K562 (cell line): ENCODE data around the gene SUMO3. TPM values are rescaled to one million over a fixed set of nuclear protein-coding genes. Genes with fewer than 3 reads are reported as not detected.
A peak's percentile ranks its signal among the peaks of the same experiment; 100 is the strongest.

Experiments
- CAMTA2 ChIP-seq: fragments of 250-450 bp; sonication (Bioruptor Pico); conservative IDR thresholded peaks from 2 replicates; pipeline ENCODE4 v1.5.1; 2022
- CC2D1A ChIP-seq: fragments of 450-650 bp; IDR thresholded peaks from 2 replicates; pipeline ENCODE4 v1.6.1; 2017; ENCODE audit warnings: mild to moderate bottlenecking
- FOXK1 ChIP-seq: sonication (generic); formaldehyde crosslinking; IDR thresholded peaks from 2 replicates; pipeline ENCODE4 v1.8.0; 2022; ENCODE audit warnings: missing genetic modification reagents, mild to moderate bottlenecking, borderline replicate concordance
- GATAD2B ChIP-seq: fragments of 450-650 bp; IDR thresholded peaks from 2 replicates; pipeline ENCODE4 v1.6.1; 2017; ENCODE audit warnings: mild to moderate bottlenecking, borderline replicate concordance
- SREBF1 ChIP-seq: fragments of 150-350 bp; IDR thresholded peaks from 2 replicates; pipeline ENCODE4 v1.6.1; 2014; ENCODE audit warnings: antibody characterized with exemption, low read depth, low read length, borderline replicate concordance
- TAL1 ChIP-seq: fragments of 450-650 bp; IDR thresholded peaks from 2 replicates; pipeline ENCODE4 v1.6.1; 2016; ENCODE audit warnings: mild to moderate bottlenecking
- TCF7L2 ChIP-seq: fragments of 150-350 bp; IDR thresholded peaks from 2 replicates; pipeline ENCODE4 v1.6.1; 2016; ENCODE audit warnings: low read depth, mild to moderate bottlenecking, low read length, moderate library complexity
- YY1 ChIP-seq, 3 experiments: IDR thresholded peaks; 2 replicates each; pipeline ENCODE4 v1.6.1; 2011; ENCODE audit warnings: low read length in 2 of 3, mild to moderate bottlenecking in 2 of 3, moderate library complexity in 2 of 3, borderline replicate concordance in 1 of 3, control low read depth in 1 of 3, low read depth in 1 of 3; ENCODE audit not compliant: insufficient read depth in 3 of 3, insufficient replicate concordance in 2 of 3, control insufficient read depth in 1 of 3, insufficient read length in 1 of 3; ENCODE audit errors: extremely low read depth in 1 of 3
- polyA plus RNA-seq, 8 experiments: library from polyadenylated mRNA; depleted of rRNA in 4 of 8; stranded (reverse) in 5 of 8; unstranded in 3 of 8; fragments of >200 nt; fragmentation: Nextera tagmentation in 2 of 8; fragmentation: Illumina TruSeq in 1 of 8; extraction: Ambion mirVana in 2 of 8; extraction: Trizol in 1 of 8; gene quantifications; 2 replicates each; pipeline versions ENCODE4 v1.2.1 to v1.2.3, GENCODE V29; 2011 to 2014; ENCODE audit warnings: inconsistent platforms in 1 of 8, missing spikeins in 1 of 8
- total RNA-seq, 7 experiments: library from RNA; depleted of rRNA in 6 of 7; stranded (reverse); fragments of >200 nt in 6 of 7; fragmentation: Illumina TruSeq in 2 of 7; extraction: Trizol in 2 of 7; gene quantifications; 2 replicates each; pipeline versions ENCODE4 v1.2.1 to v1.2.3, GENCODE V29; 2011 to 2021; ENCODE audit warnings: low replicate concordance in 1 of 7
- TF ChIP-seq, protein P1 (sequence below), 2 experiments: fragments of 150-350 bp in 1 of 2; IDR thresholded peaks; 2 replicates each; pipeline ENCODE4 v1.6.1; 2012 to 2016; ENCODE audit warnings: low read depth in 2 of 2, low read length in 2 of 2, mild to moderate bottlenecking in 1 of 2, moderate library complexity in 1 of 2
- TF ChIP-seq, protein P2 (sequence below): sonication (generic); formaldehyde crosslinking; IDR thresholded peaks from 2 replicates; pipeline ENCODE4 v1.8.1; 2023; ENCODE audit warnings: mild to moderate bottlenecking, missing genetic modification reagents
- TF ChIP-seq, protein P3 (sequence below): fragments of 450-650 bp; IDR thresholded peaks from 2 replicates; pipeline ENCODE4 v1.6.1; 2018; ENCODE audit not compliant: partially characterized antibody
- TF ChIP-seq, protein P4 (sequence below): sonication (generic); formaldehyde crosslinking; IDR thresholded peaks from 2 replicates; pipeline ENCODE4 v1.8.0; 2022; ENCODE audit warnings: mild to moderate bottlenecking, missing genetic modification reagents

SUMO3 gene
- total and polyA plus RNA-seq, 9 of the 15 experiments (the other 6 are each of a cell fraction or from before 2014, with no cell fraction given), result 13.9 to 143 (median 113) TPM

DNA sequence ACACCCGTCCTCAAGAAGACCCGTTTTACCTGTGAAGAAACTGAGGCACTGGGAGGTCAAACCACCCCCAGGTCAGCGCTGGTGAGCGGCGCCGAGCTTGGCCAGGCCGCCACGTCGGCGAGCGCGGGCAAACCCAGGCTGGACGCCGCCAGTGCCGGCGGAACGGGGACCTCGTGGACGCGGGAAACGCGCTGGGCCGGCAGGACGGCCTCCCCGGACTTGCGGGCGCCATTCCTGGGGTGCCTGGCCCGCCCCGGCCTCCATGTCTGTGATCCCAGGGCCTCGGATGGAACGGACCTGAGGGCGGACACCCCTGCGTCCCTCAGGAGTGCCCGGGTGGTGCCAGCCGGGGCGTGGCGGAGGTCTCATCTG is 764 bp upstream of the SUMO3 start (continued):
- TF ChIP-seq, protein P1, sequence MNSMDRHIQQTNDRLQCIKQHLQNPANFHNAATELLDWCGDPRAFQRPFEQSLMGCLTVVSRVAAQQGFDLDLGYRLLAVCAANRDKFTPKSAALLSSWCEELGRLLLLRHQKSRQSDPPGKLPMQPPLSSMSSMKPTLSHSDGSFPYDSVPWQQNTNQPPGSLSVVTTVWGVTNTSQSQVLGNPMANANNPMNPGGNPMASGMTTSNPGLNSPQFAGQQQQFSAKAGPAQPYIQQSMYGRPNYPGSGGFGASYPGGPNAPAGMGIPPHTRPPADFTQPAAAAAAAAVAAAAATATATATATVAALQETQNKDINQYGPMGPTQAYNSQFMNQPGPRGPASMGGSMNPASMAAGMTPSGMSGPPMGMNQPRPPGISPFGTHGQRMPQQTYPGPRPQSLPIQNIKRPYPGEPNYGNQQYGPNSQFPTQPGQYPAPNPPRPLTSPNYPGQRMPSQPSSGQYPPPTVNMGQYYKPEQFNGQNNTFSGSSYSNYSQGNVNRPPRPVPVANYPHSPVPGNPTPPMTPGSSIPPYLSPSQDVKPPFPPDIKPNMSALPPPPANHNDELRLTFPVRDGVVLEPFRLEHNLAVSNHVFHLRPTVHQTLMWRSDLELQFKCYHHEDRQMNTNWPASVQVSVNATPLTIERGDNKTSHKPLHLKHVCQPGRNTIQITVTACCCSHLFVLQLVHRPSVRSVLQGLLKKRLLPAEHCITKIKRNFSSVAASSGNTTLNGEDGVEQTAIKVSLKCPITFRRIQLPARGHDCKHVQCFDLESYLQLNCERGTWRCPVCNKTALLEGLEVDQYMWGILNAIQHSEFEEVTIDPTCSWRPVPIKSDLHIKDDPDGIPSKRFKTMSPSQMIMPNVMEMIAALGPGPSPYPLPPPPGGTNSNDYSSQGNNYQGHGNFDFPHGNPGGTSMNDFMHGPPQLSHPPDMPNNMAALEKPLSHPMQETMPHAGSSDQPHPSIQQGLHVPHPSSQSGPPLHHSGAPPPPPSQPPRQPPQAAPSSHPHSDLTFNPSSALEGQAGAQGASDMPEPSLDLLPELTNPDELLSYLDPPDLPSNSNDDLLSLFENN (IDR thresholded peaks at IDR 0.05; ENCODE audit: low read depth in 2 of 2, low read length in 2 of 2), result no peak
- TF ChIP-seq, protein P2, sequence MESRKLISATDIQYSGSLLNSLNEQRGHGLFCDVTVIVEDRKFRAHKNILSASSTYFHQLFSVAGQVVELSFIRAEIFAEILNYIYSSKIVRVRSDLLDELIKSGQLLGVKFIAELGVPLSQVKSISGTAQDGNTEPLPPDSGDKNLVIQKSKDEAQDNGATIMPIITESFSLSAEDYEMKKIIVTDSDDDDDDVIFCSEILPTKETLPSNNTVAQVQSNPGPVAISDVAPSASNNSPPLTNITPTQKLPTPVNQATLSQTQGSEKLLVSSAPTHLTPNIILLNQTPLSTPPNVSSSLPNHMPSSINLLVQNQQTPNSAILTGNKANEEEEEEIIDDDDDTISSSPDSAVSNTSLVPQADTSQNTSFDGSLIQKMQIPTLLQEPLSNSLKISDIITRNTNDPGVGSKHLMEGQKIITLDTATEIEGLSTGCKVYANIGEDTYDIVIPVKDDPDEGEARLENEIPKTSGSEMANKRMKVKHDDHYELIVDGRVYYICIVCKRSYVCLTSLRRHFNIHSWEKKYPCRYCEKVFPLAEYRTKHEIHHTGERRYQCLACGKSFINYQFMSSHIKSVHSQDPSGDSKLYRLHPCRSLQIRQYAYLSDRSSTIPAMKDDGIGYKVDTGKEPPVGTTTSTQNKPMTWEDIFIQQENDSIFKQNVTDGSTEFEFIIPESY (CRISPR knock-in tag), result peak; percentile 97
- TF ChIP-seq SREBF1 (no peak), CC2D1A (no peak), TAL1 (no peak), YY1 (IDR thresholded peaks at IDR 0.05; ENCODE audit: borderline replicate concordance in 1 of 3, control insufficient read depth in 1 of 3, extremely low read depth in 1 of 3, insufficient read depth in 3 of 3, insufficient read length in 1 of 3, insufficient replicate concordance in 2 of 3, low read depth in 1 of 3, low read length in 2 of 3) (peak in 1 of 3 experiments; percentile 3), TCF7L2 (no peak), GATAD2B (0 out of 2 replicates have a peak, but pooled peaks have one; percentile 9), FOXK1 (CRISPR knock-in tag) (0 out of 2 replicates have a peak, but pooled peaks have one; percentile 52), CAMTA2 (CRISPR knock-in tag) (0 out of 2 replicates have a peak, but pooled peaks have one; percentile 50)
- TF ChIP-seq, protein P3, sequence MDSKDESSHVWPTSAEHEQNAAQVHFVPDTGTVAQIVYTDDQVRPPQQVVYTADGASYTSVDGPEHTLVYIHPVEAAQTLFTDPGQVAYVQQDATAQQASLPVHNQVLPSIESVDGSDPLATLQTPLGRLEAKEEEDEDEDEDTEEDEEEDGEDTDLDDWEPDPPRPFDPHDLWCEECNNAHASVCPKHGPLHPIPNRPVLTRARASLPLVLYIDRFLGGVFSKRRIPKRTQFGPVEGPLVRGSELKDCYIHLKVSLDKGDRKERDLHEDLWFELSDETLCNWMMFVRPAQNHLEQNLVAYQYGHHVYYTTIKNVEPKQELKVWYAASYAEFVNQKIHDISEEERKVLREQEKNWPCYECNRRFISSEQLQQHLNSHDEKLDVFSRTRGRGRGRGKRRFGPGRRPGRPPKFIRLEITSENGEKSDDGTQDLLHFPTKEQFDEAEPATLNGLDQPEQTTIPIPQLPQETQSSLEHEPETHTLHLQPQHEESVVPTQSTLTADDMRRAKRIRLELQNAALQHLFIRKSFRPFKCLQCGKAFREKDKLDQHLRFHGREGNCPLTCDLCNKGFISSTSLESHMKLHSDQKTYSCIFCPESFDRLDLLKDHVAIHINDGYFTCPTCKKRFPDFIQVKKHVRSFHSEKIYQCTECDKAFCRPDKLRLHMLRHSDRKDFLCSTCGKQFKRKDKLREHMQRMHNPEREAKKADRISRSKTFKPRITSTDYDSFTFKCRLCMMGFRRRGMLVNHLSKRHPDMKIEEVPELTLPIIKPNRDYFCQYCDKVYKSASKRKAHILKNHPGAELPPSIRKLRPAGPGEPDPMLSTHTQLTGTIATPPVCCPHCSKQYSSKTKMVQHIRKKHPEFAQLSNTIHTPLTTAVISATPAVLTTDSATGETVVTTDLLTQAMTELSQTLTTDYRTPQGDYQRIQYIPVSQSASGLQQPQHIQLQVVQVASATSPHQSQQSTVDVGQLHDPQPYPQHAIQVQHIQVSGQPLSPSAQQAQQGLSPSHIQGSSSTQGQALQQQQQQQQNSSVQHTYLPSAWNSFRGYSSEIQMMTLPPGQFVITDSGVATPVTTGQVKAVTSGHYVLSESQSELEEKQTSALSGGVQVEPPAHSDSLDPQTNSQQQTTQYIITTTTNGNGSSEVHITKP, result no peak
- TF ChIP-seq, protein P4, sequence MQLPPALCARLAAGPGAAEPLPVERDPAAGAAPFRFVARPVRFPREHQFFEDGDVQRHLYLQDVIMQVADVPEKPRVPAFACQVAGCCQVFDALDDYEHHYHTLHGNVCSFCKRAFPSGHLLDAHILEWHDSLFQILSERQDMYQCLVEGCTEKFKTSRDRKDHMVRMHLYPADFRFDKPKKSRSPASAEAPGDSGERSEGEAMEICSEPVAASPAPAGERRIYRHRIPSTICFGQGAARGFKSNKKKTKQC, result no peak
